ENCODE results near the gene SPNS3. TPM values are rescaled to one million over a fixed set of nuclear protein-coding genes. Genes with fewer than 3 reads are reported as not detected.

Gene SPNS3
- total and polyA plus RNA-seq, 2 of the 4 experiments (the other 2 are of a cell fraction), result 0.18 TPM; not detected in 1

- no peaks in the 10 kb centered on the region for H3K4me1 ChIP-seq (ENCODE audit: control insufficient read depth, insufficient read depth, low read length)
- no peak overlapping the region for H3K14ac ChIP-seq (replicated peaks; ENCODE audit: low read depth, low read length)
- ATAC-seq (ENCODE audit: low read depth) (no peak), DNase-seq (no peak)
- H3K23ac ChIP-seq (ENCODE audit: low read depth, low read length), result no peak overlapping the region
- H2AFZ ChIP-seq (replicated peaks; ENCODE audit: low read length, poor library complexity), result no peak overlapping the region
- ChIA-PET CTCF (no interaction called here), POLR2A (ENCODE audit: unreplicated experiment) (no interaction called here)
- no TSS peak for BruUV-seq (replicated peaks)
- 75% methylated on average over 3 of the region's 9 CpGs; no CpG with 5 or more reads in 1 of the 2 experiments for WGBS, 2 experiments (ENCODE audit: extremely low coverage in 2 of 2, insufficient read length in 1 of 2)
- H3K56ac ChIP-seq (ENCODE audit: extremely low read depth, insufficient read depth, low read length), result no peak overlapping the region
- H4K8ac ChIP-seq (ENCODE audit: low read depth in 2 of 2, low read length in 2 of 2), result no peak overlapping the region
- intact Hi-C loops (cut with micrococcal nuclease) (no loop called here), dilution Hi-C loops (cut with HindIII; ENCODE audit: low sequenced_read_pairs, unreplicated experiment) (no loop called here), in situ Hi-C loops (cut with MboI; ENCODE audit: low sequenced_read_pairs) (loop anchor here (10.0 kb wide), 1 partner anchor 65 kb away; the partner anchor contains the start of gene MYBBP1A)
- H3K18ac ChIP-seq (ENCODE audit: low read depth, low read length), result no peak overlapping the region
- H2BK20ac ChIP-seq (ENCODE audit: low read depth, low read length), result no peak overlapping the region
- H3K9me1 ChIP-seq (ENCODE audit: insufficient read depth, low read length), result no peaks in the 10 kb centered on the region
- H3K27ac ChIP-seq (ENCODE audit: insufficient read depth, low read length), result no peak overlapping the region
- H3K9me3 ChIP-seq (ENCODE audit: control insufficient read depth, insufficient read depth, low read length), result no peaks in the 10 kb centered on the region
- no peaks in the 10 kb centered on the region for H3K79me1 ChIP-seq (ENCODE audit: low read depth in 1 of 2, low read length in 2 of 2)
- peak overlapping the region; percentile 65 for H2AK9ac ChIP-seq (replicated peaks; ENCODE audit: low read depth, low read length, poor library complexity)
- H3K36me3 ChIP-seq (ENCODE audit: control insufficient read depth, insufficient read depth, low read length), result no peaks in the 10 kb centered on the region
- H3K4ac ChIP-seq (ENCODE audit: low read depth, low read length), result no peak overlapping the region
- no peak overlapping the region for H3K9ac ChIP-seq (ENCODE audit: low read depth, low read length)
- no peak overlapping the region for H2BK15ac ChIP-seq (ENCODE audit: low read depth, low read length)
- H3K27me3 ChIP-seq (ENCODE audit: control insufficient read depth, insufficient read depth, low read length), result peaks cover 10% of the 10 kb centered on the region; the same call in 1 of the 2 replicates
- no peaks in the 10 kb centered on the region for H4K20me1 ChIP-seq (ENCODE audit: insufficient read depth, low read length)
- TF ChIP-seq RCOR1 (IDR thresholded peaks at IDR 0.05; ENCODE audit: insufficient replicate concordance, low read length) (no peak), MXI1 (IDR thresholded peaks at IDR 0.05; ENCODE audit: borderline replicate concordance, low read depth, low read length) (no peak), FOS (IDR thresholded peaks at IDR 0.05; ENCODE audit: low read depth, low read length) (no peak), RFX5 (IDR thresholded peaks at IDR 0.05; ENCODE audit: low read depth, low read length) (no peak), NFE2L2 (IDR thresholded peaks at IDR 0.05; ENCODE audit: low read depth, low read length) (no peak), RAD21 (IDR thresholded peaks at IDR 0.05; ENCODE audit: low read length) (no peak), CHD1 (IDR thresholded peaks at IDR 0.05; ENCODE audit: low read depth, low read length) (no peak), MAZ (IDR thresholded peaks at IDR 0.05; ENCODE audit: borderline replicate concordance, low read depth, low read length) (no peak), CEBPB (IDR thresholded peaks at IDR 0.05; ENCODE audit: low read depth, low read length) (no peak), SMC3 (IDR thresholded peaks at IDR 0.05; ENCODE audit: low read depth, low read length) (no peak), POLR2A (IDR thresholded peaks at IDR 0.05; ENCODE audit: low read depth, low read length) (no peak), MAFK (IDR thresholded peaks at IDR 0.05; ENCODE audit: low read depth, low read length) (no peak), BHLHE40 (IDR thresholded peaks at IDR 0.05; ENCODE audit: low read depth, low read length) (no peak), USF2 (IDR thresholded peaks at IDR 0.05; ENCODE audit: low read depth, low read length) (no peak)
- TF ChIP-seq, protein P1, sequence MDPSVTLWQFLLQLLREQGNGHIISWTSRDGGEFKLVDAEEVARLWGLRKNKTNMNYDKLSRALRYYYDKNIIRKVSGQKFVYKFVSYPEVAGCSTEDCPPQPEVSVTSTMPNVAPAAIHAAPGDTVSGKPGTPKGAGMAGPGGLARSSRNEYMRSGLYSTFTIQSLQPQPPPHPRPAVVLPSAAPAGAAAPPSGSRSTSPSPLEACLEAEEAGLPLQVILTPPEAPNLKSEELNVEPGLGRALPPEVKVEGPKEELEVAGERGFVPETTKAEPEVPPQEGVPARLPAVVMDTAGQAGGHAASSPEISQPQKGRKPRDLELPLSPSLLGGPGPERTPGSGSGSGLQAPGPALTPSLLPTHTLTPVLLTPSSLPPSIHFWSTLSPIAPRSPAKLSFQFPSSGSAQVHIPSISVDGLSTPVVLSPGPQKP (IDR thresholded peaks at IDR 0.05; ENCODE audit: borderline replicate concordance, low read depth, low read length), result no peak
- TF ChIP-seq, protein P2, sequence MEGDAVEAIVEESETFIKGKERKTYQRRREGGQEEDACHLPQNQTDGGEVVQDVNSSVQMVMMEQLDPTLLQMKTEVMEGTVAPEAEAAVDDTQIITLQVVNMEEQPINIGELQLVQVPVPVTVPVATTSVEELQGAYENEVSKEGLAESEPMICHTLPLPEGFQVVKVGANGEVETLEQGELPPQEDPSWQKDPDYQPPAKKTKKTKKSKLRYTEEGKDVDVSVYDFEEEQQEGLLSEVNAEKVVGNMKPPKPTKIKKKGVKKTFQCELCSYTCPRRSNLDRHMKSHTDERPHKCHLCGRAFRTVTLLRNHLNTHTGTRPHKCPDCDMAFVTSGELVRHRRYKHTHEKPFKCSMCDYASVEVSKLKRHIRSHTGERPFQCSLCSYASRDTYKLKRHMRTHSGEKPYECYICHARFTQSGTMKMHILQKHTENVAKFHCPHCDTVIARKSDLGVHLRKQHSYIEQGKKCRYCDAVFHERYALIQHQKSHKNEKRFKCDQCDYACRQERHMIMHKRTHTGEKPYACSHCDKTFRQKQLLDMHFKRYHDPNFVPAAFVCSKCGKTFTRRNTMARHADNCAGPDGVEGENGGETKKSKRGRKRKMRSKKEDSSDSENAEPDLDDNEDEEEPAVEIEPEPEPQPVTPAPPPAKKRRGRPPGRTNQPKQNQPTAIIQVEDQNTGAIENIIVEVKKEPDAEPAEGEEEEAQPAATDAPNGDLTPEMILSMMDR (conservative IDR thresholded peaks at IDR 0.05; ENCODE audit: low read depth, low read length), result no peak
- no peak overlapping the region for H4K91ac ChIP-seq (ENCODE audit: insufficient read depth, low read depth, low read length)
- H3K4me2 ChIP-seq (ENCODE audit: low read depth, low read length), result no peak overlapping the region
- H3K4me3 ChIP-seq (ENCODE audit: insufficient read depth, low read depth, low read length), result no peak overlapping the region
- no peak overlapping the region for H2AK5ac ChIP-seq (ENCODE audit: low read depth, low read length)
- no peak overlapping the region for H2BK5ac ChIP-seq (ENCODE audit: low read depth, low read length, poor library complexity, severe bottlenecking)
- H2BK120ac ChIP-seq (ENCODE audit: low read depth, low read length), result no peak overlapping the region
- H4K5ac ChIP-seq (ENCODE audit: low read depth, low read length), result no peak overlapping the region
Measured at GRCh38 chr17:4490109-4490591, 56.4 kb downstream of the SPNS3 start.

All from IMR-90 (cell line).